ENCODE results near the gene DMD.
"Not testable (repeated sequence)": the region's sequence is repeated elsewhere in the genome, so short reads cannot be mapped to it uniquely, and the experiment has no call there.

DMD gene

GRCh38 chrX:33073660-33074059 is 137.7 kb downstream of the DMD start:
- not testable (repeated sequence) for H3K9me3 ChIP-seq (ENCODE audit: control insufficient read depth, low read length); H3K27me3 ChIP-seq (replicated peaks; ENCODE audit: control insufficient read depth, insufficient read depth, low read length, poor library complexity, severe bottlenecking); H3K4me3 ChIP-seq (ENCODE audit: insufficient read depth, low read depth, low read length, poor library complexity, severe bottlenecking); DNase-seq; H3K36me3 ChIP-seq (ENCODE audit: control insufficient read depth, insufficient read depth, low read length); H3K4me1 ChIP-seq (ENCODE audit: control insufficient read depth, insufficient read depth, low read length, poor library complexity, severe bottlenecking); H3K27ac ChIP-seq (ENCODE audit: insufficient read depth, low read length, poor library complexity, severe bottlenecking)

- DNase-seq, result no peak
- Histone ChIP-seq H3K4me3 (ENCODE audit: insufficient read depth, low read depth, low read length, poor library complexity, severe bottlenecking) (no peak overlapping the region), H3K4me1 (ENCODE audit: control insufficient read depth, insufficient read depth, low read length, poor library complexity, severe bottlenecking) (no peaks in the 10 kb centered on the region), H3K27ac (ENCODE audit: insufficient read depth, low read length, poor library complexity, severe bottlenecking) (no peak overlapping the region), H3K27me3 (replicated peaks; ENCODE audit: control insufficient read depth, insufficient read depth, low read length, poor library complexity, severe bottlenecking) (no peaks in the 10 kb centered on the region), H3K9me3 (ENCODE audit: control insufficient read depth, low read length) (no peaks in the 10 kb centered on the region), H3K36me3 (ENCODE audit: control insufficient read depth, insufficient read depth, low read length) (no peaks in the 10 kb centered on the region)
Measured at GRCh38 chrX:33065415-33065814, 145.9 kb downstream of the DMD start.

- H3K9me3 ChIP-seq (ENCODE audit: control insufficient read depth, low read length), result no peaks in the 10 kb centered on the region
- no peak overlapping the region for H3K4me3 ChIP-seq (ENCODE audit: insufficient read depth, low read depth, low read length, poor library complexity, severe bottlenecking)
- no peak for DNase-seq
- H3K4me1 ChIP-seq (ENCODE audit: control insufficient read depth, insufficient read depth, low read length, poor library complexity, severe bottlenecking), result no peaks in the 10 kb centered on the region
- H3K27me3 ChIP-seq (replicated peaks; ENCODE audit: control insufficient read depth, insufficient read depth, low read length, poor library complexity, severe bottlenecking), result no peaks in the 10 kb centered on the region
- no peaks in the 10 kb centered on the region for H3K36me3 ChIP-seq (ENCODE audit: control insufficient read depth, insufficient read depth, low read length)
- no peak overlapping the region for H3K27ac ChIP-seq (ENCODE audit: insufficient read depth, low read length, poor library complexity, severe bottlenecking)
Measured at GRCh38 chrX:33062041-33062440, 149.3 kb downstream of the DMD start.

GRCh38 chrX:33053001-33053400 is 158.3 kb downstream of the DMD start:
- no peak for DNase-seq
- Histone ChIP-seq H3K27ac (ENCODE audit: insufficient read depth, low read length, poor library complexity, severe bottlenecking) (no peak overlapping the region), H3K27me3 (replicated peaks; ENCODE audit: control insufficient read depth, insufficient read depth, low read length, poor library complexity, severe bottlenecking) (no peaks in the 10 kb centered on the region), H3K36me3 (ENCODE audit: control insufficient read depth, insufficient read depth, low read length) (no peaks in the 10 kb centered on the region), H3K9me3 (ENCODE audit: control insufficient read depth, low read length) (no peaks in the 10 kb centered on the region), H3K4me3 (ENCODE audit: insufficient read depth, low read depth, low read length, poor library complexity, severe bottlenecking) (no peak overlapping the region), H3K4me1 (ENCODE audit: control insufficient read depth, insufficient read depth, low read length, poor library complexity, severe bottlenecking) (no peaks in the 10 kb centered on the region)

- no peaks in the 10 kb centered on the region for H3K4me1 ChIP-seq (ENCODE audit: control insufficient read depth, insufficient read depth, low read length, poor library complexity, severe bottlenecking)
- H3K27me3 ChIP-seq (replicated peaks; ENCODE audit: control insufficient read depth, insufficient read depth, low read length, poor library complexity, severe bottlenecking), result no peaks in the 10 kb centered on the region
- DNase-seq, result no peak
- H3K4me3 ChIP-seq (ENCODE audit: insufficient read depth, low read depth, low read length, poor library complexity, severe bottlenecking), result no peak overlapping the region
- no peaks in the 10 kb centered on the region for H3K36me3 ChIP-seq (ENCODE audit: control insufficient read depth, insufficient read depth, low read length)
- no peak overlapping the region for H3K27ac ChIP-seq (ENCODE audit: insufficient read depth, low read length, poor library complexity, severe bottlenecking)
- no peaks in the 10 kb centered on the region for H3K9me3 ChIP-seq (ENCODE audit: control insufficient read depth, low read length)
Measured at GRCh38 chrX:33045882-33046281, 165.5 kb downstream of the DMD start.

GRCh38 chrX:33045245-33045644 is 166.1 kb downstream of the DMD start:
- no peak overlapping the region for H3K27ac ChIP-seq (ENCODE audit: insufficient read depth, low read length, poor library complexity, severe bottlenecking)
- no peaks in the 10 kb centered on the region for H3K36me3 ChIP-seq (ENCODE audit: control insufficient read depth, insufficient read depth, low read length)
- no peaks in the 10 kb centered on the region for H3K9me3 ChIP-seq (ENCODE audit: control insufficient read depth, low read length)
- H3K27me3 ChIP-seq (replicated peaks; ENCODE audit: control insufficient read depth, insufficient read depth, low read length, poor library complexity, severe bottlenecking), result no peaks in the 10 kb centered on the region
- H3K4me3 ChIP-seq (ENCODE audit: insufficient read depth, low read depth, low read length, poor library complexity, severe bottlenecking), result no peak overlapping the region
- H3K4me1 ChIP-seq (ENCODE audit: control insufficient read depth, insufficient read depth, low read length, poor library complexity, severe bottlenecking), result no peaks in the 10 kb centered on the region
- no peak for DNase-seq

- H3K4me3 ChIP-seq (ENCODE audit: insufficient read depth, low read depth, low read length, poor library complexity, severe bottlenecking), result no peak overlapping the region
- no peaks in the 10 kb centered on the region for H3K4me1 ChIP-seq (ENCODE audit: control insufficient read depth, insufficient read depth, low read length, poor library complexity, severe bottlenecking)
- no peaks in the 10 kb centered on the region for H3K27me3 ChIP-seq (replicated peaks; ENCODE audit: control insufficient read depth, insufficient read depth, low read length, poor library complexity, severe bottlenecking)
- H3K9me3 ChIP-seq (ENCODE audit: control insufficient read depth, low read length), result no peaks in the 10 kb centered on the region
- no peaks in the 10 kb centered on the region for H3K36me3 ChIP-seq (ENCODE audit: control insufficient read depth, insufficient read depth, low read length)
- no peak for DNase-seq
- no peak overlapping the region for H3K27ac ChIP-seq (ENCODE audit: insufficient read depth, low read length, poor library complexity, severe bottlenecking)
Measured at GRCh38 chrX:33041141-33041540, 170.2 kb downstream of the DMD start.

- no peaks in the 10 kb centered on the region for H3K4me1 ChIP-seq (ENCODE audit: control insufficient read depth, insufficient read depth, low read length, poor library complexity, severe bottlenecking)
- H3K4me3 ChIP-seq (ENCODE audit: insufficient read depth, low read depth, low read length, poor library complexity, severe bottlenecking), result no peak overlapping the region
- H3K9me3 ChIP-seq (ENCODE audit: control insufficient read depth, low read length), result no peaks in the 10 kb centered on the region
- no peak for DNase-seq
- H3K27ac ChIP-seq (ENCODE audit: insufficient read depth, low read length, poor library complexity, severe bottlenecking), result no peak overlapping the region
- H3K27me3 ChIP-seq (replicated peaks; ENCODE audit: control insufficient read depth, insufficient read depth, low read length, poor library complexity, severe bottlenecking), result no peaks in the 10 kb centered on the region
- no peaks in the 10 kb centered on the region for H3K36me3 ChIP-seq (ENCODE audit: control insufficient read depth, insufficient read depth, low read length)
Measured at GRCh38 chrX:33032700-33033099, 178.6 kb downstream of the DMD start.

- no peak for DNase-seq
- H3K27ac ChIP-seq (ENCODE audit: insufficient read depth, low read length, poor library complexity, severe bottlenecking), result no peak overlapping the region
- no peak overlapping the region for H3K4me3 ChIP-seq (ENCODE audit: insufficient read depth, low read depth, low read length, poor library complexity, severe bottlenecking)
- no peaks in the 10 kb centered on the region for H3K9me3 ChIP-seq (ENCODE audit: control insufficient read depth, low read length)
- no peaks in the 10 kb centered on the region for H3K4me1 ChIP-seq (ENCODE audit: control insufficient read depth, insufficient read depth, low read length, poor library complexity, severe bottlenecking)
- H3K36me3 ChIP-seq (ENCODE audit: control insufficient read depth, insufficient read depth, low read length), result no peaks in the 10 kb centered on the region
- no peaks in the 10 kb centered on the region for H3K27me3 ChIP-seq (replicated peaks; ENCODE audit: control insufficient read depth, insufficient read depth, low read length, poor library complexity, severe bottlenecking)
Measured at GRCh38 chrX:33014949-33015348, 196.4 kb downstream of the DMD start.

GRCh38 chrX:33014086-33014485 is 197.3 kb downstream of the DMD start:
- Histone ChIP-seq H3K4me3 (ENCODE audit: insufficient read depth, low read depth, low read length, poor library complexity, severe bottlenecking) (no peak overlapping the region), H3K36me3 (ENCODE audit: control insufficient read depth, insufficient read depth, low read length) (no peaks in the 10 kb centered on the region), H3K27me3 (replicated peaks; ENCODE audit: control insufficient read depth, insufficient read depth, low read length, poor library complexity, severe bottlenecking) (no peaks in the 10 kb centered on the region), H3K27ac (ENCODE audit: insufficient read depth, low read length, poor library complexity, severe bottlenecking) (no peak overlapping the region), H3K9me3 (ENCODE audit: control insufficient read depth, low read length) (no peaks in the 10 kb centered on the region), H3K4me1 (ENCODE audit: control insufficient read depth, insufficient read depth, low read length, poor library complexity, severe bottlenecking) (no peaks in the 10 kb centered on the region)
- DNase-seq, result no peak

GRCh38 chrX:33001107-33001506 is 210.2 kb downstream of the DMD start:
- DNase-seq, result no peak
- Histone ChIP-seq H3K27ac (ENCODE audit: insufficient read depth, low read length, poor library complexity, severe bottlenecking) (no peak overlapping the region), H3K4me3 (ENCODE audit: insufficient read depth, low read depth, low read length, poor library complexity, severe bottlenecking) (no peak overlapping the region), H3K9me3 (ENCODE audit: control insufficient read depth, low read length) (no peaks in the 10 kb centered on the region), H3K4me1 (ENCODE audit: control insufficient read depth, insufficient read depth, low read length, poor library complexity, severe bottlenecking) (no peaks in the 10 kb centered on the region), H3K36me3 (ENCODE audit: control insufficient read depth, insufficient read depth, low read length) (no peaks in the 10 kb centered on the region), H3K27me3 (replicated peaks; ENCODE audit: control insufficient read depth, insufficient read depth, low read length, poor library complexity, severe bottlenecking) (no peaks in the 10 kb centered on the region)
